ENCODE data around the gene JAM3. TPM values are rescaled to one million over a fixed set of nuclear protein-coding genes. Genes with fewer than 3 reads are reported as not detected.

The JAM3 gene
- total and polyA plus RNA-seq, 2 donors (not counting 1 experiment from before 2014, with no cell fraction given), result 13.5 to 29.6 TPM

DNA sequence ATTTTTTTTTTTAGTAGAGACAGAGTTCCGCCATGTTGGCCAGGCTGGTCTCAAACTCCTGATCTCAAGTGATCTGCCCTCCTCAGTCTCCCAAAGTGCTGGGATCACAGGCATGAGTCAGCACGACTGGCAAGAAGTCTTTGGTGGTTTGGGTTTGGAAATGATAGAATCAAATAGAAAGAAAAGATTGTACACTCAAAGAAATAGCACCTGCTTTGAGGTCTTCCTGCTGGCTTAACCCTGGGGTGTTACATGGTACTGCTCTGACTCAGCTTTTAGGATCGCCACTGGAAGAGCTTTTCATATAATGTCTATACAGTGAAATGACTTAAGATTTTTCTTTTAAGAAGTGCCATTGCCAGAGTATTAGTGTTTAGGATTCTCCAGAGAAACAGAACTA lies 50.2 kb downstream of the JAM3 start:
- peaks cover 14% of the 10 kb centered on the region for H3K79me2 ChIP-seq (ENCODE audit: control insufficient read depth, insufficient read depth, low read length)
- peaks cover 19% of the 10 kb centered on the region for H3K4me1 Mint-ChIP-seq
- no peak overlapping the region for H3K27ac Mint-ChIP-seq
- DNase-seq (no peak), ATAC-seq (ENCODE audit: low read depth) (no peak)
- H3K9ac ChIP-seq (ENCODE audit: low read length), result no peak overlapping the region
- H3K4me2 ChIP-seq (replicated peaks; ENCODE audit: low read depth, low read length, poor library complexity, severe bottlenecking), result no peak overlapping the region
- no CpG with 5 or more reads among the region's 3 CpGs for WGBS (ENCODE audit: insufficient coverage)
- H3K4me3 Mint-ChIP-seq, result no peak overlapping the region
- TF ChIP-seq, protein P1, sequence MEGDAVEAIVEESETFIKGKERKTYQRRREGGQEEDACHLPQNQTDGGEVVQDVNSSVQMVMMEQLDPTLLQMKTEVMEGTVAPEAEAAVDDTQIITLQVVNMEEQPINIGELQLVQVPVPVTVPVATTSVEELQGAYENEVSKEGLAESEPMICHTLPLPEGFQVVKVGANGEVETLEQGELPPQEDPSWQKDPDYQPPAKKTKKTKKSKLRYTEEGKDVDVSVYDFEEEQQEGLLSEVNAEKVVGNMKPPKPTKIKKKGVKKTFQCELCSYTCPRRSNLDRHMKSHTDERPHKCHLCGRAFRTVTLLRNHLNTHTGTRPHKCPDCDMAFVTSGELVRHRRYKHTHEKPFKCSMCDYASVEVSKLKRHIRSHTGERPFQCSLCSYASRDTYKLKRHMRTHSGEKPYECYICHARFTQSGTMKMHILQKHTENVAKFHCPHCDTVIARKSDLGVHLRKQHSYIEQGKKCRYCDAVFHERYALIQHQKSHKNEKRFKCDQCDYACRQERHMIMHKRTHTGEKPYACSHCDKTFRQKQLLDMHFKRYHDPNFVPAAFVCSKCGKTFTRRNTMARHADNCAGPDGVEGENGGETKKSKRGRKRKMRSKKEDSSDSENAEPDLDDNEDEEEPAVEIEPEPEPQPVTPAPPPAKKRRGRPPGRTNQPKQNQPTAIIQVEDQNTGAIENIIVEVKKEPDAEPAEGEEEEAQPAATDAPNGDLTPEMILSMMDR (IDR thresholded peaks at IDR 0.05), result no peak
- no peak for TF ChIP-seq EZH2 (IDR thresholded peaks at IDR 0.05; ENCODE audit: borderline replicate concordance, insufficient read depth, low read depth, low read length, poor library complexity, severe bottlenecking)
- H4K20me1 ChIP-seq (ENCODE audit: control insufficient read depth, insufficient read depth, low read length, poor library complexity, severe bottlenecking), result peaks cover 23% of the 10 kb centered on the region
- peaks cover 21% of the 10 kb centered on the region for H3K27me3 Mint-ChIP-seq
- H3K9me3 ChIP-seq (ENCODE audit: control extremely low read depth in 1 of 3, control insufficient read depth in 2 of 3, insufficient read depth in 1 of 3, low read length in 2 of 3), result no peaks in the 10 kb centered on the region
- peaks cover 0 to 4% (median under 1%) of the 10 kb centered on the region in 4 experiments for H3K27me3 ChIP-seq (replicated peaks in 1 of 4; ENCODE audit: control extremely low read depth in 1 of 4, control insufficient read depth in 3 of 4, insufficient read depth in 4 of 4, low read length in 3 of 4)
- ChIA-PET POLR2A (no interaction called here), CTCF (interaction anchor here (0.6 to 1.0 kb wide), 2 partner anchors 31 to 69 kb away, joined by 3 read pairs; no protein-coding TSS in a partner anchor)
- no peaks in the 10 kb centered on the region for H3K9me3 Mint-ChIP-seq (ENCODE audit: insufficient read depth)
- H3K27ac ChIP-seq (ENCODE audit: low read length in 2 of 2), result no peak overlapping the region
- peaks cover 0 to 1% of the 10 kb centered on the region in 2 donors for H3K4me1 ChIP-seq (ENCODE audit: control insufficient read depth in 2 of 2, insufficient read depth in 2 of 2, low read length in 2 of 2)
- H3K36me3 ChIP-seq (replicated peaks in 1 of 2; ENCODE audit: control extremely low read depth in 1 of 2, control insufficient read depth in 1 of 2, extremely low read depth in 1 of 2, insufficient read depth in 2 of 2, low read length in 1 of 2), result no peaks in the 10 kb centered on the region
- no peak overlapping the region for H2AFZ ChIP-seq (ENCODE audit: insufficient read depth, low read depth, low read length, poor library complexity, severe bottlenecking)
- no peak overlapping the region for H3K4me3 ChIP-seq (ENCODE audit: control extremely low read depth in 1 of 5, extremely low read depth in 1 of 5, insufficient read depth in 1 of 5, low read depth in 2 of 5, low read length in 4 of 5)
- intact Hi-C loops (cut with micrococcal nuclease), result no loop called here

DNA sequence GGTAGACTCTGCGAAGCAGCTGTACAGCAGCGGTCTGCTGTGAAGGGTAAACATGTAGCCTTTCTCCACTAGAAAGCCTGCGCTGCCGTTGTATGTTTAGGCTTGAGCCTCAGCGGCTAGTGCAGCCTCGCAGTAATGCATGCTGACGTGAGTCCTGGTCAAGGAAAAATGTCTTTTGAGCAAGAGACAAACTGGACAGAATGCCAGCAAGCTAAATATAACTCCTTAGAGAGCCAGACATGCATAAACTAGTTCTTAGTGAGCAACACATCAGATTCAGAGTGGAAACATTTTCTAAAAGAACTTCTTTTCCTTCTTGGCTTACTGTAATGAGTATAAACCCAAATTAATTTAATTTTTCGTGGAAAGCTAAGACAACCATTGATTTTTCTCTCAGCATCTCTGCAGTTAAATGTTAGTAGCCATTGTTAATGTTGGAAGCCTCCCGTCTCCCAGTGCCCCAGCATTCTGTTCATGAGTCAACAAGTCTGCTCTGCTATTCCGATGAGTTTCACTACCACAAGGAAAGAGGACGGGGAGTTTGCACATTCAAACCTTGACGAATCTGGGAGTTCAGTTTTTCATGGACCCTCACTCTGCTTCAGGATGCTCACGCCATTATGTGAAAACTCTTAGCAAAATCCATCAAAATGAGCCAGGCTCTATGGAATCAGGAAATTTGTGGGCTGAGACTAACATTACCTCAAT lies 51.4 kb downstream of the JAM3 start:
- no peak overlapping the region for H3K4me3 ChIP-seq (ENCODE audit: control extremely low read depth in 1 of 5, extremely low read depth in 1 of 5, insufficient read depth in 1 of 5, low read depth in 2 of 5, low read length in 4 of 5)
- TF ChIP-seq EZH2 (IDR thresholded peaks at IDR 0.05; ENCODE audit: borderline replicate concordance, insufficient read depth, low read depth, low read length, poor library complexity, severe bottlenecking), result no peak
- TF ChIP-seq, protein P1 (IDR thresholded peaks at IDR 0.05), result no peak
- POLR2A ChIA-PET, result no interaction called here
- WGBS (ENCODE audit: insufficient coverage), result 98% methylated on average over 10 of the region's 13 CpGs
- CTCF ChIA-PET, result no interaction called here
- peaks cover 0 to 9% (median 5%) of the 10 kb centered on the region in 4 experiments for H3K27me3 ChIP-seq (replicated peaks in 1 of 4; ENCODE audit: control extremely low read depth in 1 of 4, control insufficient read depth in 3 of 4, insufficient read depth in 4 of 4, low read length in 3 of 4)
- H3K27ac ChIP-seq (ENCODE audit: low read length in 2 of 2), result no peak overlapping the region
- H3K27ac Mint-ChIP-seq, result no peak overlapping the region
- H3K9me3 Mint-ChIP-seq (ENCODE audit: insufficient read depth), result no peaks in the 10 kb centered on the region
- intact Hi-C loops (cut with micrococcal nuclease), result no loop called here
- no peak overlapping the region for H3K9ac ChIP-seq (ENCODE audit: low read length)
- peaks cover 8 to 11% of the 10 kb centered on the region in 2 donors for H3K4me1 ChIP-seq (ENCODE audit: control insufficient read depth in 2 of 2, insufficient read depth in 2 of 2, low read length in 2 of 2)
- no peak for DNase-seq
- H3K9me3 ChIP-seq (ENCODE audit: control extremely low read depth in 1 of 3, control insufficient read depth in 2 of 3, insufficient read depth in 1 of 3, low read length in 2 of 3), result no peaks in the 10 kb centered on the region
- peaks cover 23% of the 10 kb centered on the region for H3K27me3 Mint-ChIP-seq
- no peaks in the 10 kb centered on the region for H3K36me3 ChIP-seq (replicated peaks in 1 of 2; ENCODE audit: control extremely low read depth in 1 of 2, control insufficient read depth in 1 of 2, extremely low read depth in 1 of 2, insufficient read depth in 2 of 2, low read length in 1 of 2)
- H4K20me1 ChIP-seq (ENCODE audit: control insufficient read depth, insufficient read depth, low read length, poor library complexity, severe bottlenecking), result peaks cover 31% of the 10 kb centered on the region
- ATAC-seq (ENCODE audit: low read depth), result no peak
- H2AFZ ChIP-seq (ENCODE audit: insufficient read depth, low read depth, low read length, poor library complexity, severe bottlenecking), result no peak overlapping the region
- no peak overlapping the region for H3K4me2 ChIP-seq (replicated peaks; ENCODE audit: low read depth, low read length, poor library complexity, severe bottlenecking)
- H3K4me1 Mint-ChIP-seq, result peaks cover 28% of the 10 kb centered on the region
- H3K4me3 Mint-ChIP-seq, result no peak overlapping the region
- H3K79me2 ChIP-seq (ENCODE audit: control insufficient read depth, insufficient read depth, low read length), result peaks cover 14% of the 10 kb centered on the region

All from B cell (primary cell).